BLaER1 treated with 17β-estradiol and CSF1 and Interleukin-3, amounts not matched to agents 10 nM and 100 nM (cell line): ENCODE data around the gene IL18.

Source experiments
- H3K27ac ChIP-seq, 11 experiments: shearing (Covaris generic); formaldehyde crosslinking; 2 replicates each; pipeline ENCODE4 v1.8.1; 2022
- H3K27me3 ChIP-seq, 11 experiments: shearing (Covaris generic); formaldehyde crosslinking; 2 replicates each; pipeline ENCODE4 v1.8.1; 2022
- H3K36me3 ChIP-seq, 11 experiments: shearing (Covaris generic); formaldehyde crosslinking; 2 replicates each; pipeline ENCODE4 v1.8.1; 2022
- H3K4me1 ChIP-seq, 10 experiments: shearing (Covaris generic); formaldehyde crosslinking; 2 replicates each; pipeline ENCODE4 v1.8.1; 2022
- H3K4me2 ChIP-seq, 11 experiments: shearing (Covaris generic); formaldehyde crosslinking; 2 replicates each; pipeline ENCODE4 v1.8.1; 2022
- H3K4me3 ChIP-seq, 10 experiments: shearing (Covaris generic); formaldehyde crosslinking; 2 replicates each; pipeline ENCODE4 v1.8.1; 2022
- H3K9ac ChIP-seq, 11 experiments: shearing (Covaris generic); formaldehyde crosslinking; 2 replicates each; pipeline ENCODE4 v1.8.1; 2022
- H3K9me3 ChIP-seq, 11 experiments: shearing (Covaris generic); formaldehyde crosslinking; replicated peaks in 1 of 11; 2 replicates each; pipeline ENCODE4 v1.8.1; 2022
- H4K20me1 ChIP-seq, 11 experiments: shearing (Covaris generic); formaldehyde crosslinking; 2 replicates each; pipeline ENCODE4 v1.8.1; 2022
- Cebpa-rat ChIP-seq, 11 experiments: shearing (Covaris generic); IDR thresholded peaks; 2 replicates each; pipeline ENCODE4 v1.8.1; 2022

IL18 gene

DNA sequence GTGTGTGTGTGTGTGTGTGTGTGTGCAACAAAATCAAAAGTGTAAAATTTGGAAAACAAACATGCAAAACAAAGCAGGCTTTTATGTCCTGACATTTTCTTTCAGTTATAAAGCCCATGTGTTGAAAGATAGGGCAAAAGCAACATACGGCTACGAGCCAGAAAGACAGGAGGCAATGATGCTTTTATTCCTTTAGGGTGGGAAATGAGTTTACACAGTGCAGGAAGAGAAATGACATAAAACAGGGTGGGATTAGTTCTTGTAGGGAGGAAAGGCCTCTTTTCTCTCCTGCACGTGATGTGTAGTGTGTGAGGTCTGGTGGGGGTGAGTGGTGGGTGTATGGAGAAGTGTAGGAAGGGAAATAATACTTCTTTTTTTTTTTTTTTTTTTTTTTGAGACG lies 29.4 kb downstream of the IL18 start:
- no peaks in the 10 kb centered on the region for H4K20me1 ChIP-seq
- H3K36me3 ChIP-seq = no peaks in the 10 kb centered on the region
- no peaks in the 10 kb centered on the region for H3K9me3 ChIP-seq
- no peaks in the 10 kb centered on the region for H3K27me3 ChIP-seq
- peaks cover 0 to 44% (median under 1%) of the 10 kb centered on the region in 10 experiments; a peak in 9 of 20 replicates for H3K4me1 ChIP-seq
- TF ChIP-seq Cebpa-rat (IDR thresholded peaks at IDR 0.05) = no peak
- H3K9ac ChIP-seq = no peak overlapping the region
- H3K27ac ChIP-seq = no peak overlapping the region
- H3K4me2 ChIP-seq = no peak overlapping the region
- no peak overlapping the region for H3K4me3 ChIP-seq

DNA sequence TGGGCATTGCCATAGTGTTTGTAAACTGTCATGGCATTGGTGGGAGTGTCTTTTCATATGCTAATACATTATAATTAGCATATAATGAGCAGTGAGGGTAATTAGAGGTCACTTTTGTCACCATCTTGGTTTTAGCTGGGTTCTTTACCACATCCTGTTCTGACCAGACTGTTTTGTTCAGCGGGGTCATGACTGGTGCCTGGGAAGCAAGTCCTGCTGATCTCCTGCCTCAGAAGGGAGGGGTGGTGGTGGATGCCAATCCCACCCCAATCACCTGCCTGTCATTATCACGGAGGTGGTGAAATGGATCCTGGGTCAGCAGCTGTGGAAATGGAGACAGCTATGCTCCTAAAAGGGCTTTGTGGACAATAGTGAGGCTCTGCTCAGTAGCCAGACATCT lies 31.2 kb downstream of the IL18 start:
- no peak overlapping the region for H3K27ac ChIP-seq
- peak overlapping the region in 4 of 11 experiments; percentile 4 to 77 (median 62); a peak in 7 of 22 replicates for H3K4me2 ChIP-seq
- H3K4me3 ChIP-seq = no peak overlapping the region
- no peak for TF ChIP-seq Cebpa-rat (IDR thresholded peaks at IDR 0.05)
- H3K9me3 ChIP-seq = no peaks in the 10 kb centered on the region
- peaks cover 0 to 60% (median 0%) of the 10 kb centered on the region in 10 experiments; a peak in 8 of 20 replicates for H3K4me1 ChIP-seq
- no peak overlapping the region for H3K9ac ChIP-seq
- no peaks in the 10 kb centered on the region for H4K20me1 ChIP-seq
- H3K27me3 ChIP-seq = no peaks in the 10 kb centered on the region
- no peaks in the 10 kb centered on the region for H3K36me3 ChIP-seq

DNA sequence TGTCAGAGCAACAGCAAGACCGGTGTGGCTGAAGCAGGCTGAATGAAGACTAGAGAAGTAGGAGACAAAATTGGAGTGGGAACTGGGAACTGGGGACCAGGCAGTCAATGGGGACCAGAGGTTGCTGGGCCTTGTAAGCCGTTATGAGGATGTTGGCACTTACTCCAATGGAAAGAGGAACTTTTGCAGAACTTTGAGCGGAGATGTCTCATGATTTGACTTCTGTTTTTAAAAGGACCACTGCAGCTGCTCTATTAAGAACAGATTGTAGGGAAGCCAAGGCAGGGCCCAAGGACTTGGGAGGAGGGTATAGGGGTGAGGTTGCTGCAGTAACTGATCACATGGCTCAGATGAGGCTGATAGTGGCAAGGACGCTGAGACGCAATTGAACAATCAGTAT lies 34.2 kb downstream of the IL18 start:
- H3K27me3 ChIP-seq = no peaks in the 10 kb centered on the region
- H3K27ac ChIP-seq = peak overlapping the region in 3 of 11 experiments; percentile 24 to 48 (median 29); a peak in 4 of 22 replicates
- no peak overlapping the region for H3K4me3 ChIP-seq
- H3K9me3 ChIP-seq = no peaks in the 10 kb centered on the region
- H4K20me1 ChIP-seq = no peaks in the 10 kb centered on the region
- H3K4me1 ChIP-seq = peaks cover 0 to 63% (median 0%) of the 10 kb centered on the region in 10 experiments; a peak in 8 of 20 replicates
- no peak for TF ChIP-seq Cebpa-rat (IDR thresholded peaks at IDR 0.05)
- H3K36me3 ChIP-seq = no peaks in the 10 kb centered on the region
- no peak overlapping the region for H3K9ac ChIP-seq
- peak overlapping the region in 4 of 11 experiments; percentile 15 to 78 (median 72); a peak in 8 of 22 replicates for H3K4me2 ChIP-seq

DNA sequence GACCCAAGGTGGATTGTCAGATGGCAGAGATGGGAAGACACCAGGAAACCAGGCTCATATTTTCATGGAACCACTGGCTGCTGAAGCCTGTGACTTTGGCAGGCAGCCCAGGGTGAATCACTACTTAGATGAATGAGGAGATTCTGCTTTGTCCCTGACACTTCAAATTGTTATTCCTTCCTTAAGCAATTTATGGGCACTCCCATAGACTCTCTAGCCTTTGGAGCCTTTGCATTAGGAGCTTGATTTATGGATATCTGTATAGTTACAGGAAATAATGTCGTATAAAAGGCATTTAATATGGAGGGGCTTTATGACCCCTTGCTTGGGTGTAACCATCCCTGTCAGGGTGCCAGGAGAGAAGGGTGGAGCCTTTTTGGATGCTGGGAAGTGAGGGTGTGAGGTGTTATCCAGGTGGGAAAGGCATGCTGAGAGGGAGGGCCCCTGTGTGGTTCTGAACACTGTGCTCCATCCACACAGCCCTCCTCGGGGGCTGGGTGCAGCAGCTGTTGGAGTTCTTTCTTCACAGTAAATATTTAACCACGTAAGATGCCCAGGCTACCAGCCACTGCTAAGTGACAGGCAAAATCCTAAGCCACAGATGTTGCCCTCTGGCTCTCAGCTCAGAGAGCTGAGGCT lies 35.3 kb downstream of the IL18 start:
- Histone ChIP-seq H3K27ac (peak overlapping the region in 2 of 11 experiments; percentile 5 to 48; a peak in 2 of 22 replicates), H3K36me3 (no peaks in the 10 kb centered on the region)

DNA sequence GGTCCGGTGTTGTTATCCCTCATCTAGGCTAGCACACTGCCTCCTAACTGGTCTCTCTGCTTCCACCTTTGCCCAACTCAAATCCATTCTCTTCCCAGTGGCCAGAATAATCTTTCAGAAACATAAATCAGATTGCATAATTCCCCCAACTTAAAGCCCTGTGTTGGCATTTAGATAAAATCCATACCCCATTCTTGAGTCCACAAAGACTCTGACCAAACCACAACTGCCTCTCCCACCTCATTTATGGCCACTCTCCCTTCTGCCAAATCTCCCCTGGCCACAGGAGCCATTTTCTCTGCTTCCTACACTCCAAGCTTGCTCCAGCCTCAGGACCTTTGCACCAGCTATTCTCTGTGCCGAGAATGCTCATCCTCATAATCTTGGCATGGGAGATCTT lies 36.8 kb downstream of the IL18 start:
- Histone ChIP-seq H3K27ac (no peak overlapping the region), H4K20me1 (no peaks in the 10 kb centered on the region), H3K9me3 (no peaks in the 10 kb centered on the region), H3K36me3 (no peaks in the 10 kb centered on the region), H3K4me2 (no peak overlapping the region), H3K4me3 (no peak overlapping the region), H3K4me1 (peaks cover 0 to 54% (median 0%) of the 10 kb centered on the region in 10 experiments; a peak in 8 of 20 replicates), H3K9ac (no peak overlapping the region), H3K27me3 (no peaks in the 10 kb centered on the region)
- TF ChIP-seq Cebpa-rat (IDR thresholded peaks at IDR 0.05) = no peak

More for the DNA sequence above, 35.3 kb downstream of the IL18 start:
- TF ChIP-seq Cebpa-rat (IDR thresholded peaks at IDR 0.05) = no peak
- H3K27me3 ChIP-seq = no peaks in the 10 kb centered on the region
- H4K20me1 ChIP-seq = no peaks in the 10 kb centered on the region
- H3K9me3 ChIP-seq = no peaks in the 10 kb centered on the region
- no peak overlapping the region for H3K9ac ChIP-seq
- peak overlapping the region in 3 of 11 experiments; percentile 68 to 78 (median 77); a peak in 6 of 22 replicates for H3K4me2 ChIP-seq
- H3K4me3 ChIP-seq = no peak overlapping the region
- peaks cover 0 to 61% (median 0%) of the 10 kb centered on the region in 10 experiments; a peak in 8 of 20 replicates for H3K4me1 ChIP-seq

DNA sequence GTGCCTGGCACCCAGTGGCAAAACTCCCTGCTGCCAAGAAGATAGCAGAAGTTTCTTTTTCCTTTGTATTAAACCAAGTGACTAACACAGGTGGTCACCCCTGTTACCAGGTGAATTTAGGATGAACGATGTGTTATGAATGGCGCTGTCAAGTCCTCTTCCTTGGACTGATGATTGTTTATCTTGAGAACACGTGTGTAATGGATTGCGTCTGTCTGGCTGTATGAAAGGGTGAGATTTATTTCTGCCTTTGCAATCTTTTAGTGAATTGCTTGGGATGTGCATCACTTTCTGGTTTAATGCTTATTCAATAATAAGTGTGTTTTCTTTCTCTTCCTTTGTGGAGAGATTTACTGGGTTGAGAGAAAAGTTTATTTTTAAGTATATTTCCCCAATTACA lies 40.8 kb downstream of the IL18 start:
- peaks cover 0 to 7% (median 0%) of the 10 kb centered on the region in 11 experiments; a peak in 2 of 22 replicates for H3K9me3 ChIP-seq
- no peak overlapping the region for H3K4me3 ChIP-seq
- no peak for TF ChIP-seq Cebpa-rat (IDR thresholded peaks at IDR 0.05)
- no peak overlapping the region for H3K27ac ChIP-seq
- H4K20me1 ChIP-seq = no peaks in the 10 kb centered on the region
- H3K9ac ChIP-seq = no peak overlapping the region
- H3K36me3 ChIP-seq = peaks cover 0 to 11% (median 6%) of the 10 kb centered on the region in 11 experiments; a peak in 8 of 22 replicates
- no peak overlapping the region for H3K4me2 ChIP-seq
- H3K27me3 ChIP-seq = no peaks in the 10 kb centered on the region
- H3K4me1 ChIP-seq = peaks cover 0 to 55% (median 14%) of the 10 kb centered on the region in 10 experiments; a peak in 16 of 20 replicates

DNA sequence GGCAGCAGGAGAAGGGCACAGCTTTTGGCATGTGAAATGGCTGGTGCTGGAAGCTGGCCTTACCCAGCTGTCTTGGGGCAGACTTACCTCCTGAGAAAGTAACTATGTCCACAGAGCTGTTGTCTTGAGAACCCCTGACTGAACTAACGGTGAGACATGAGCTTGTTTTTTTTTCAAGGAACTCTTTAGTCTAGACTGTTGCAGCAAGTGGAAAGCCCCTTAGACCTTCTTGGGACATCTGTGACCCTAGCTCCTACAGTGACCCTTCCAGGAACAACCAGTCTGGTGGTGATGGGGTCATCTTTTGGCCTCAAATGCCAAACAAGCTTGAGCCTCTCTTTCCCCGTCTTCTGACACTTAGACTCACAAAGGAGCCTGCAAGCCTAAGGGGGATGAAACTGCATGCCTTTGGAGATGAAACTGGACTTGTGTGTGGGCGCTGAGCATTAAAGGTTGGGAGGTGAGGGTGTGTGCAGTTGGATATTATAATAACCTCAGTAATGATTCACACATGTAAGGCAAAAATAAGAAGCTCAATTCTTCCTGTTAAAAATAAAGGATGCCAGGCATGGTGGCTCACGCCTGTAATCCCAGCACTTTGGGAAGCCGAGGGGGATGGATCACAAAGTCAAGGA lies 41.8 kb downstream of the IL18 start:
- Histone ChIP-seq H3K27ac (peak overlapping the region in 3 of 11 experiments; percentile 72 to 85 (median 75); a peak in 4 of 22 replicates), H3K27me3 (no peaks in the 10 kb centered on the region), H3K9me3 (peaks cover 0 to 7% (median 0%) of the 10 kb centered on the region in 11 experiments; a peak in 4 of 22 replicates), H3K4me2 (peak overlapping the region in 4 of 11 experiments; percentile 47 to 71 (median 68); a peak in 7 of 22 replicates), H3K9ac (no peak overlapping the region), H4K20me1 (no peaks in the 10 kb centered on the region), H3K4me1 (peaks cover 0 to 56% (median 14%) of the 10 kb centered on the region in 10 experiments; a peak in 16 of 20 replicates), H3K4me3 (no peak overlapping the region), H3K36me3 (peaks cover 0 to 11% (median 6%) of the 10 kb centered on the region in 11 experiments; a peak in 8 of 22 replicates)
- no peak for TF ChIP-seq Cebpa-rat (IDR thresholded peaks at IDR 0.05)

DNA sequence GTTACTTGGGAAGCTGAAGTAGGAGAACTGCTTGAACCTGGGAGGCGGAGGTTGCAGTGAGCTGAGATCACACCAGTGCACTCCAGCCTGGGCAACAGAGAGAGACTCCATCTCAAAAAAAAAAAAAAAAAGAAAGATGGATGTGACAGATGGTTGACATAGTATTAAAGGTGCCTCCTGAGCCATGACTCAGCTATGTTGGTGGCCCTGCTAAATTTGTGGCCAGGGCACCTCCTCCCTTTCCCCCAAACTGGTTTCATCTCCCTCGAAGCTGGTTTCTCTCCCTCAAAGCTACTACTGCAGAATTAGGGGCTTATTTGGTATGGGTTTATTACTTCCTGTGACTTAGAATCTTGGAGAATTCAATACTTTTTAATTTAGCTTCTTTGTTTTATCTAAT lies 45.7 kb downstream of the IL18 start:
- H3K4me3 ChIP-seq = no peak overlapping the region
- H3K4me2 ChIP-seq = peak overlapping the region in 3 of 11 experiments; percentile 7 to 71 (median 44); a peak in 3 of 22 replicates
- H4K20me1 ChIP-seq = no peaks in the 10 kb centered on the region
- H3K9me3 ChIP-seq = peaks cover 0 to 7% (median 4%) of the 10 kb centered on the region in 11 experiments; a peak in 4 of 22 replicates
- no peak overlapping the region; a peak in 1 of 22 replicates for H3K27ac ChIP-seq
- H3K36me3 ChIP-seq = peaks cover 0 to 11% (median 6%) of the 10 kb centered on the region in 11 experiments; a peak in 8 of 22 replicates
- no peak overlapping the region for H3K9ac ChIP-seq
- H3K4me1 ChIP-seq = peaks cover 0 to 76% (median 14%) of the 10 kb centered on the region in 10 experiments; a peak in 16 of 20 replicates
- H3K27me3 ChIP-seq = no peaks in the 10 kb centered on the region
- TF ChIP-seq Cebpa-rat (IDR thresholded peaks at IDR 0.05) = no peak

DNA sequence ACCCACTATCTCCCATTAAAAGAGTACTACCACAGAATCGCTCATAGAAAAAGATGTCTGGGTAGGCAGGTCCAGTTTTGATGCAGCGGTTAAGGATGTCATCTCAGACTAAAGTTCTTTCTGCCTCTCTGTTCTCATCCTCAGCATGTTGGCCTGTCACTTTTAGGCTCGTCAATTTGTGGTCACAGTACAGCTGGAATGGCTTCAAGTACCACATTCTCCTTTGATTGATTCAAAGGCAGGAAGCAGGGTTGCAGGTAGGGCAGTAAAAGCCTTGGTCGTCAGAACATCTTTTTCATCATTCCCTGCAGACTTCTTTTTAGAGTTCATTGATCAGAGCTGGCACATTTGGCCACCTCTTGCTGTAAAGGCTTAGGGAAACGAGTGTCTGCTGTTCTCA lies 48.5 kb downstream of the IL18 start:
- no peak overlapping the region for H3K4me2 ChIP-seq
- no peak for TF ChIP-seq Cebpa-rat (IDR thresholded peaks at IDR 0.05)
- H3K9ac ChIP-seq = no peak overlapping the region
- H4K20me1 ChIP-seq = no peaks in the 10 kb centered on the region
- peaks cover 0 to 51% (median 10%) of the 10 kb centered on the region in 10 experiments; a peak in 16 of 20 replicates for H3K4me1 ChIP-seq
- H3K27me3 ChIP-seq = no peaks in the 10 kb centered on the region
- no peak overlapping the region for H3K4me3 ChIP-seq
- H3K9me3 ChIP-seq = peaks cover 0 to 10% (median 6%) of the 10 kb centered on the region in 11 experiments; a peak in 7 of 22 replicates
- peaks cover 0 to 11% (median 6%) of the 10 kb centered on the region in 11 experiments; a peak in 8 of 22 replicates for H3K36me3 ChIP-seq
- no peak overlapping the region for H3K27ac ChIP-seq
